Fibroblast of mammary gland (primary cell): ENCODE data around the gene THEM5.

Experiments used
- DNase-seq: peaks from one replicate; pipeline ENCODE4 v3.0.0-alpha.2; 2010; ENCODE audit warnings: low read depth
- H3K4me3 ChIP-seq: 2 replicates; pipeline ENCODE4 v1.5.1; 2011; ENCODE audit warnings: low read depth, mild to moderate bottlenecking, low read length, moderate library complexity; ENCODE audit not compliant: control insufficient read depth
- TF ChIP-seq, protein P1 (sequence below): conservative IDR thresholded peaks from 2 replicates; pipeline ENCODE4 v1.5.1; 2011; ENCODE audit warnings: low read depth, low read length, inconsistent platforms; ENCODE audit not compliant: control insufficient read depth, insufficient read depth

THEM5 gene

DNA sequence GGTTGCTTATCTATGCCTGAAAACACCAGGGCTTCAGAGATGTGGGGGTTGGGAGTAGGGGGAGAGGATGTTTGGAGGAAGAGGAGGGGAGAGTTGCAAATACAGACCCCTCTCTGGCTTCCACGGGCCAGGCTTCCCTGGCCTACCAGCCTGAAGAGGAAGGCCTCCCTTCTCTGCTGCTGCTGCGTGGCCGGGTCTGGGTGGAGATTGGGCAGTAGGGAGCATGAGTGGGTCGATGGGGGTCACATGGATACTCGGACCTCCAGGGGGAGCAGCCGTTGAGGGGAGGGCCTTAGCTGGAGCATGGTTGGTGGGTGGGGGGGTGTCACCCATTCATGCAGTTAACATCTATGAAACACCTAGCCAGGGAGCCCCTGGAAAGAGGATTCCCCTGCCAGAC lies 23.5 kb downstream of the THEM5 start:
- no peak for DNase-seq
- TF ChIP-seq, protein P1, sequence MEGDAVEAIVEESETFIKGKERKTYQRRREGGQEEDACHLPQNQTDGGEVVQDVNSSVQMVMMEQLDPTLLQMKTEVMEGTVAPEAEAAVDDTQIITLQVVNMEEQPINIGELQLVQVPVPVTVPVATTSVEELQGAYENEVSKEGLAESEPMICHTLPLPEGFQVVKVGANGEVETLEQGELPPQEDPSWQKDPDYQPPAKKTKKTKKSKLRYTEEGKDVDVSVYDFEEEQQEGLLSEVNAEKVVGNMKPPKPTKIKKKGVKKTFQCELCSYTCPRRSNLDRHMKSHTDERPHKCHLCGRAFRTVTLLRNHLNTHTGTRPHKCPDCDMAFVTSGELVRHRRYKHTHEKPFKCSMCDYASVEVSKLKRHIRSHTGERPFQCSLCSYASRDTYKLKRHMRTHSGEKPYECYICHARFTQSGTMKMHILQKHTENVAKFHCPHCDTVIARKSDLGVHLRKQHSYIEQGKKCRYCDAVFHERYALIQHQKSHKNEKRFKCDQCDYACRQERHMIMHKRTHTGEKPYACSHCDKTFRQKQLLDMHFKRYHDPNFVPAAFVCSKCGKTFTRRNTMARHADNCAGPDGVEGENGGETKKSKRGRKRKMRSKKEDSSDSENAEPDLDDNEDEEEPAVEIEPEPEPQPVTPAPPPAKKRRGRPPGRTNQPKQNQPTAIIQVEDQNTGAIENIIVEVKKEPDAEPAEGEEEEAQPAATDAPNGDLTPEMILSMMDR: no peak

DNA sequence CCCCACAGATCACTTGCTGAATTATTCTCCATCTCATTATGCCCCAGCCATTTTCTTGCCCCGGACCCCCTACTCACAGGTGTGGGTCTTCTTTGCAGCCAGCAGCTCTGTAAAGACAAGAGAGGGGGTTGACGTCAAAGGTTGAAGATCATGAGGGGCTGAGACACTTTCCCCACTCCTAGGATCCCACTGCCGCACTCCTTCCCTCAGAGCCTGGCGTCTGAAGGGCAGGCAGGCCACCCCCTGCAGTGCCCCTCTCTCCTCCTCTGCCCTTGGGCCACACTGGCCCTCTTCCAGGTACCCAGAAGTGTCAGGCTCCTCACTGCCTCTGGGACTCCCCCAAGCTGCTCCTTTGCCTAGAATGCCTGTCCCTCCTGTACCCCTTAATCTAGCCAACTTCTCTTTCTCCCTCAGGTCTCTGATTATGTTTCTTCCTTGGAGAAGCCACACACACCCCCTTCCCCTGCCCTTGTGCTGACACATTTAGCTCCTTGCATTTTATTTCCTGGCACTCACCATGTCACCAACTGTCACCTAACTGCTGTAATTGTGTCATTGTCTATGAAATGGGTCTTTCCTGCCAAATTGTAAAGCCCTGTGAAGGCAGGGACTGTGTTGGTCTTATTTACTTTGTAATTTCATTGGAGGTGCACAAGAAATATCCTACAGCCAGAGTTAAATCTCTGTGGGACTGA lies 24.0 kb downstream of the THEM5 start:
- DNase-seq: no peak
- TF ChIP-seq, protein P1: no peak
- no peak overlapping the region for H3K4me3 ChIP-seq

More for the DNA sequence above, 23.5 kb downstream of the THEM5 start:
- no peak overlapping the region for H3K4me3 ChIP-seq

DNA sequence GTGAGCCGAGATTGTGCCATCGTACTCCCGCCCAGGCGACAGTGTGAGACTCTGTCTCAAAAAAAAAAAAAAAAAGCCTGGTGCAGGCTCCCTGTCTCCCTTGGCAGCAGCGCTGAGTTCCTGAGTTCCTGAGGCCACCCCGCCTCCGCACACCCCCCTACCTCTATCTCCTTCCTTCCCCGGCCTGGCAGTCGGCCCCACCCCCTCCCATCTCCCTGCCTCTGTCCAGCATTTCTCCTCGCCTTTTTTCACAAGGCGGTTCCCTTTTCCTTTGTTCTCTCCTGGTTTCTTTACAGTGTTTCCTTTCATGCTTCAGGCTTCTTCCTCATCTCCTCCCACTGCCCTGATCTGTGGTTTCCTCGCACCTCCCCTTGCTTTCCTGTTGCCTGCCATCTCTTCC lies 24.6 kb downstream of the THEM5 start:
- DNase-seq: peak; percentile 23
- H3K4me3 ChIP-seq: no peak overlapping the region
- TF ChIP-seq, protein P1: no peak

DNA sequence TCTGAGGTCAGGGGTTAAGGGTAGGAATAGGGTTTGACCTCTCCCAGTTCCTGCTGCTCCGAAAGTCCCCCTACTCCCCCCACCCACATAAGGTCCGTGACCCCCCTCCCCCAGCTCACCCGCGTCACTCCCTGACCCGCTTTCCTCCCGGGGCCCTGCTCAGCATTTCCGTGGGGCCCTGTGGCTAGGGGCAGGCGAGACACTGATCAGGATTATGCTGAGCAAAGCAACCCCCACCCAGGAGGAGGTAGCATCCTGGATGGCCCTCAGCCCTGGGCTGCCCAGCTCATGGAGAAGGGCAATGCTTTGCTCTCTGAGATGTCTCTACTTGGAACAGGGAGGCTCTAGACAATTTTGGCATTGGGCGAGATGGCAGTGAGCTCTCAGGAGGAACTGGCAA lies 25.7 kb downstream of the THEM5 start:
- H3K4me3 ChIP-seq: no peak overlapping the region
- DNase-seq: no peak
- TF ChIP-seq, protein P1: no peak

DNA sequence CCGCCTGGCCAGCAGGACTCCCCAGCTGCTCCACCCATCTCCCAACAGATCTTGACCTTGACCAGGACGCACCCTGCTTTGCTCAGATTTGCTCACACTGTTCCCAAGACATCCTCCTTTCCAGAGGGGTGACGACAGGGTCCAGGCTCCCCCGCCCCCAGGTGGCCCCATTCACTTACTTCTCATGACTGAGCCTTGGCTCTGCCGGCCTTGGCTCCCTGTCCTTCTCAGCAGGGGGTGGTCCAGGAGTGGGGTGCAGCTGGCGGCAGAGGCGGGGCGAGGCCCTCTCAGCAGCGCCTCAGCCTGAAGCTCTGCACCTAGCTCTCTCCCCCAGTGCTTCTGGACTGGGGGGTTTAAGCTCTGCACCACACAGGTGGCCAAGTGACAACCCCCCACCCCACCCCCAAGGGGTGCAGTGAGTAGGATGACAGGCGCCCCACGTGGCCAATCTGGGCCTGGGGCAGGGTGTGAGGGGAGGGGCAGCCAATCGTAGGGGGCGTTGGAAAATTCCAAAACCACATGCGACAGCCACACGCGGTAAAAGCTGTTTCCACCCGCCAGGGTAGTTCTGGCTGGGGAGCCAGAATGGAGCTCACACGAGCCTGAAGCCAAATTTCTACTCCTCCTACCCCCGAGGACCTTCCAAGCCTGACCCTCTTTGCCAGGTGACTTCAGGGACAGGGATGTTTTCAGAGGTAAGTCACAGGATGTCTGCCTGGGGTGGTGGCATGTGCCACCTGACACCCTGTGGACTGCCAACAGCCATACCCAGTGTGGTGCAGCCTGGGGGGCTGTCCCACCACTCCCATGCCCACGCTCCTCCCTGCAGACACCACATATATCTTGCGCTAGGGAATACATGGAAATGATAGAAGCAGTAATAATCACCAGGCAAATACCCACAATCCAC lies 27.5 kb downstream of the THEM5 start:
- no peak overlapping the region for H3K4me3 ChIP-seq
- no peak for DNase-seq
- TF ChIP-seq, protein P1: no peak

DNA sequence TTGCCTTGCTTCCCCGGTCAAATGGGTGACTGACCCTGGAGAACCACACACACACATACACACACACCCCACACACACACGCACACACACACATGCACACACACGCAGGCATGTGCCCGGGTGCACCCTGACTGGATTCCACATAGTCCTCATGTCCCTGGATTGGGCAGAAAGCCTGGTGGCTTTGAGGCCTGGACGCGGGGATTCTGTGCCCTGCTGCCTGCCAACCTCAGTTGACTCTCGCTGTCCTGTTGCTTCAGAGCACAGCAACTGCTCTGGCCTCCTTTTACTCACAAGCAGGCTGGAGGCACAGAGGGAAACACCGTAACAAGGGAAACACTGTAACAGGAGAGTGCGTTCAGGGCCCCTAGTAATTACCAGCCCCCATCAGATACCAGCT lies 28.3 kb downstream of the THEM5 start:
- no peak overlapping the region for H3K4me3 ChIP-seq
- TF ChIP-seq, protein P1: no peak
- DNase-seq: no peak
